GM20431 (cell line): ENCODE data around the gene ZNRD2.

Source experiments
- in situ Hi-C: fragments of 300-500 bp; cut with MseI, MboI; formaldehyde crosslinking; loops from one replicate; pipeline ENCODE4 v1.15.0; 2020; ENCODE audit warnings: low sequenced_read_pairs; ENCODE audit not compliant: unreplicated experiment

Gene ZNRD2

DNA sequence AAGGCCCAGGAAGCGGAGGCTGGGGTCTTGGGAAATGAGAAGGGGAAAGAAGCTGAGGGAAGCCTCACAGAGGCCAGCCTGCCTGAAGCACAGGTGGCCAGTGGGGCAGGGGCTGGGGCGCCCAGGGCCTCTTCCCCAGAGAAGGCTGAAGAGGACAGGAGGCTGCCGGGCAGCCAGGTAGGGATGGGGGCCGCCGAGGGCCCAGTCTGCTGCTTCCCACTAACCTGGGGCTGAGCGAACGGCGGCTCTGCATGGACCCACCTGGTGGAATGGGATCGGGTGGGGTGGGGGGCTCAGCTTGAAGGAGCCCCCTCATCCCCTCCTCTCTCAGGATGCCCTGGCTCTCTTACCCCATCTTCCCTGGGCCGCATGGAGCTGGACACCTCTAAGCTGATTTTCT, 13.3 kb downstream of the ZNRD2 start:
- in situ Hi-C loops = no loop called here

DNA sequence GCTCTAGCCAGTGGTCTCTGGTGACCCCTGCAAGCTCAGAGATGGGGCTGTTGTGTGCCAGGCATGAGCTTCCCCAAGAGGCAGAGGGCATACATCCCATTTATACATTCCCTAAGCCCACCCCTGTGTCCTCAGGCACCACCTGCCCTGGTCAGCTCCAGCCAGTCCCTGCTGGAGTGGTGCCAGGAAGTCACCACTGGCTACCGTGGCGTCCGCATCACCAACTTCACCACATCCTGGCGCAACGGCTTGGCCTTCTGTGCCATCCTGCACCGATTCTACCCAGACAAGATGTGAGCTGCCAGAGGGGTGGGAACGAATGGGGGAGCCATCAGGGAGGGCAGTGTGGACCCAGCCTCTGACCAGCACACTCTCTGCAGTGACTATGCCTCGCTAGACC, 13.8 kb downstream of the ZNRD2 start:
- in situ Hi-C loops = no loop called here

DNA sequence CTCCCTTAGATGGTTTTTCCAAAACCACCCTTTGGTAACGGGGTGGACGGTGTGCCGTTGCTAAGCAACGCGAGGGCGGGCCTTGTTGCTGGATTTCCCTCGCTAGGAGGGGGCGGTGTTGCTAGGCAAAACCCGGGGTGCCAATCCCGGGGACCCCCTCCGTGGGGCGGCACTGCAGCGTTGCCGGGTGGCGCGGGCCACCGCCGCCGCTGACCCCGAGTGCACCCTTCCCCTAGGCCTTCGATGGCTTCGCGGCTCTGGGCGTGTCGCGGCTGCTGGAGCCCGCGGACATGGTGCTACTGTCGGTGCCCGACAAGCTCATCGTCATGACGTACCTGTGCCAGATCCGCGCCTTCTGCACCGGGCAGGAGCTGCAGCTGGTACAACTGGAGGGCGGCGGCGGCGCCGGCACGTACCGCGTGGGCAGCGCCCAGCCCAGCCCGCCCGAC, 14.5 kb downstream of the ZNRD2 start:
- in situ Hi-C loops = no loop called here

DNA sequence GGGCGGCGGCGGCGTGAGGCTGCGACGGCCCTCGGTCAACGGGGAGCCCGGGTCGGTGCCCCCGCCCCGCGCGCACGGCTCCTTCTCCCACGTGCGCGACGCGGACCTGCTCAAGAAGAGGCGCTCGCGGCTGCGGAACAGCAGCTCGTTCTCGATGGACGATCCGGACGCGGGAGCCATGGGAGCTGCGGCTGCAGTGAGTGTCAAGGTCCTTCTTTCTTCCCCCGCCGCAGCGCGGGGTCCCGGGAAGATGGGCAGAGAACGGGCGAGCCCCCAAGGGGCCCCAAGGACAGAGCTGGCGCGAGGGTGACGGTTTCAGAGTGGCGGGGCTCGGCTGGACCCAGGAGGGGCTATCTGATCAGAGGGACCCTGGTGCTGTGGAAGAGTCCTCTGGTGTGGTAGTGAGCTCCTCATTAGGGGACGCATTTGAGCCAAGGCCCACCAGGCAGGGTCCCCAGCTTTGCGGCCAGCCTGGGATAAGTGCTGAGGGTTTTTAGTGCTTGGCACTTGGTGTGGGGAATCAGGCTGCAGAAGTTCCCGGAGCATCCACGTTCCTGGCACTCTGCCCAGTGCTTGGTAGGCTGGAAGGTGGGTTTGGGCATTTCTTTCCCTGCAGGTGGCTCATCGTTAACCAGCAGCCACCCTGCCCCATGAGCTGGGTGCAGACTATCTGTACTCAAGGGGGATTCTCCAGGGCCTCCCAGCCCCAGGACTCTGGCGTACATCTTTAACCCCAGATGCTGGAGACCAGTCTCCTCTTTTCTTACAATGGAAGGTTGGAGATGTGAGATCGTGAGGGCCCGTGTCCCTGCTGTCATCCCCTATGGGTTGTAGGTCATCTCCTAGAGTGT, 15.3 kb downstream of the ZNRD2 start:
- in situ Hi-C loops = no loop called here

DNA sequence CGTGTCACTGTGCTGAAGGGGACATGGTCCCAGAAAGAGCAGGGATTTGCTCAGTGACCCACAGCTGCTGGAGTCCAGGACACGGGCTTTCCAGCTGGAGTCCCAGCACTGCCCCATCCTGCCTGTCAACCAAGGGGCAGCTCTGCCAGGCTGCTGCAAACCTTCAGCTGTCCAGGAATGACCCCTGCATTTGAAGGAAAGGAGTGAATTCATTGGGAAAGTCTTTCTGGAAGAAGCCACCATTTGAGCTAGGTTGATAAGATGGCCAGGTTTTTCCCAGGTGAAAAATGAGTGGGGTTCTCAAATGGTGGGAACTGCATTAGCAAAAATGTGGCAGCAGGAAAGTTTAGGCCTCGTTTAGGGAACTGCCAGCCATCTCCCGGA, 16.0 kb downstream of the ZNRD2 start:
- in situ Hi-C loops = no loop called here

DNA sequence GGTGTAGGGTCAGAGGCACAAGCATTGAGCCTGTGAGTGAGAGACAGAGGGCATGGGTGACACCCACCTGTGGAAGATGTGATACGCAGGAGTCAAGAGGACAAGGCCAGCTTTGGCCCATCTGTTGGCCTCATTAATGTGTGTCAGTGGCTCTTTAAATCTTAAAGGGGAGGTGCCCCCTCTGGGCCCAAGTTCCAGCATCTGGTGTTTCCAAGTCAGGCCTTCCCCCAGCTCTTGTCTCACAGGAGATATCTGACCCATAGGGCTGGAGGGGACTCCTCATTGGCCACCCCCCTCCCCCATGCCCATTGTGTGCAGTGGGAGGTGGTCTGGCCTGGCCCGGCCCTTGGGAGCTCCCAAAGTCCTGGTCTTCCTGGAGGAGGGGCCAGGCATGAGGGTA, 16.4 kb downstream of the ZNRD2 start:
- in situ Hi-C loops = no loop called here

DNA sequence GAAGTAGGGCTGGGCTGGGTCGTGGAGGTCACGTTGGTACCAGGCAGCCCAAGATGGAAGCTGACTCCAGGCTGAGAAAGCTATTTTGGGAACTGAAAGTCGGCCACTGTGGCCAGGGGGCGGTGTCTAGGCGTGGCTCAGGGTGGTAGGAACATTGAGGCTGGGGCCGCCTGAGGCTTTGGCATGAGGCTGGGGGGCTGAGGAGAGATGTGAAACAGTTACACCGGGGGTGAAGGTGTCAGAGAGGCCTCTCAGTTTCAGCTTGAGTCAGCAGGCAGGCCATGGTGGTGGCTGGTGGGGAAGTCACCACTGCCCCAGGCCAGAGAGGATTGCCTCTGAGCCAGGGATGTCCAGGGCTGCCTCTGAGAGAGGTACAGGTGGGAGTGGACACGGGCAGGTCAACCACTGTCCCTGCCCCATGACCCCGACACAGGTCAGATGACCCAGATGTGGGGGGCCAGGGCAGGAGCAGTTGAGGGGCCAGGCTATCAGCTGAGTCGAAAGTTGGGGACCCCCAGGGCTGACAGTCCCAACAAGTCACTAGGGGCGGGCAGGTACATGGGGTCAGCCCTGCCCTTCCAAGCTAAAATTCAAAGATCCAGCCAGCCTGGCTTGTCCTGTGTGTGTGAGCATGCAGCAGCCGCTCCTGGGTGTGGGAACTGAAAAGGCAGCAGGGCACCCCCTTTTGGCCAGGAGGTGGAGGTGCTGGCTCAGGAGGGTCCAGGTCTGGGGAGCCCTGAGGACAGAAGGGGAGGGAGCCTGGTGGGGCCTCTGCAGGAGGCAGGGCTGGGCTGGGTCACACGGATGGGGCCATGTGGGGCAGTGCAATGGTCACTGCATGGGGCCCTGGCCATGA, 18.1 kb downstream of the ZNRD2 start:
- in situ Hi-C loops = no loop called here

DNA sequence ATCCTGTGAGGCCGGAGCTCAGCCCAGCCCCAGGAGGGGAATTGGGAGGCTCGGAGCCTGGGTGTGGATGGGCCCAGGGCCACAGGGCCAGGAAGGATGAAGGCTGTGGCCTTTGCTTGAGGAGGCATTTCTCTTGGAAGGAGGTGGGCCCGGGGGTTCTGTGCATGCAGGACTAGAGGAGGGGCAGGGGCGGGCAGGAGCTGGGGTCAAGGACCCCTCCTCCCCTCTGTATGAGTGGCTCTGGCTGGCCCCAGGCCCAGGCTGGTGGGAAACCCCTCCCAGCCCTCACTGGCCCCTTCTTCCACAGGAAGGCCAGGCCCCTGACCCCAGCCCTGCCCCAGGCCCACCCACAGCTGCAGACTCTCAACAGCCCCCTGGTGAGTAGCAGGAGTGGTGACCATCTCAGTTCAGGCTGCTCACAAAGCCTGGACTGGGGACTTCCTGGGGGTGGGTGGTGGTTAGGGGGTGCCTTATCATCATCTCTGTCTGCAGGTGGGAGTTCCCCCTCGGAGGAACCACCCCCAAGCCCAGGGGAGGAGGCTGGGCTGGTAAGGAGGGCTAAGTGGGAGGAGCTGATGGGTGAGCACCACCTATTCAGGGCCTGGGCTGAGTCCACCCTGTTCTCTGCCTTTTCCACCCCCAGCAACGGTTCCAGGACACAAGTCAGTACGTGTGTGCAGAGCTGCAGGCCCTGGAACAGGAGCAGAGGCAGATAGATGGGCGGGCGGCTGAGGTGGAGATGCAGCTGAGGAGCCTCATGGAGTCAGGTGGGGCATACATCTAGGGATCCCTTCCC, 19.4 kb downstream of the ZNRD2 start:
- in situ Hi-C loops = no loop called here

DNA sequence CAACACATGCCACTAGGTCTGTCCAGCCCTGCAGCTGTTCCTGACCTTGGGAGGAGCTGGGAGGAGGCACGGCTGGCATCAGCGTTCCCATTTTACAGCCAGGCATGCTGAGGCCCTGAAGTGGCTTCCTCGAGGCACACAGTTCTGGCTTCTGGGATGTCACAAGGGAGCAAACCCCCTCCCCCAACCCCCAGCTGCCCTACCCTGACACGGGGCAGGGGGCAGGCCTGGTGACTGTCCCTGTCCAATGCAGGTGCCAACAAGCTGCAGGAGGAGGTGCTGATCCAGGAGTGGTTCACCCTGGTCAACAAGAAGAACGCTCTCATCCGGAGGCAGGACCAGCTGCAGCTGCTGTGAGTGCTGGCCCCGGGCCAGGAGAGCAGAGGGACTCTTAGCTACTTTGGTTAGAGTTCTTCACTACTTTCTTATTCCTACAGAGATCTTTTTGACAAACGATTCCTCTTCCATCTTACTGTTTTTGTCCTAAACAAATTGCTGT, 20.0 kb downstream of the ZNRD2 start:
- in situ Hi-C loops = no loop called here

DNA sequence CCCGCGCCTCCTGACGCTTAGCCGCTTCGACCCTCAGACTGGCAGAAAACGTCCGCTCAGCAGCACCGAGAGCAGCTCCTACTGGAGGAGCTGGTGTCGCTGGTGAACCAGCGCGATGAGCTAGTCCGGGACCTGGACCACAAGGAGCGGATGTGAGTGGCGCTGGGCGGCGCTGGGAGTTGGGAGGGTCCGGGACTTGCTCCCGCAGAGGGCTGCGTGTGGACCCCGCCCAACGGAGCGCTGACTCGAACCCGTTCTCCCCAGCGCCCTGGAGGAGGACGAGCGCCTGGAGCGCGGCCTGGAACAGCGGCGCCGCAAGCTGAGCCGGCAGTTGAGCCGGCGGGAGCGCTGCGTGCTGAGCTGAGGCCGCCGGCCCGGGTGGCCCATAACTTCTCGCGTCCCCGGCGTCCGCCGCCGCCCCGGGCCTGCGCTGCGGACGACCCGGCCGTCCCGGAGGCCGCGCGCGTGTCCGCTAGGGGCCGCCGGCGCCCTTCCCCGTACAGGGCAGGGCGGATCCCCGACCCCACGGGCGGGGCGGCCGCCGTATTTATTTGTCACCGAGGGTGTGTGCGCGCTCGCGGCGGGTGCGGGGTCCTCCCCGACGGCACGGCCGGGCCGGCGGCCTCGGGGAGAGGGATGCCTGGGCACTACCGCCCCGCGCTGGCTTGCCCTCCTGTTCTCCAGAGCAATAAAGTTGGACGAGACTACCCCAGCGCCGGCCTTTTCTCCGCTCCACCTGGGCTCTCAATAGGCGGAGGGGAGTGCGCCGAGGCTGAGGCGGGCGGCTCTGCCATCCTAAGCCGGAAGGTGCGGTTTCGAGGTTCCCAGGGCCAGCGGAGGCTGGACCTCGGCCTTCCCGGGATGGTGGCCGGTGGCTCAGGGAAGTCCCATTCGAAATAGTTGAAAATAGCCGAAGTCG, 21.9 kb downstream of the ZNRD2 start:
- in situ Hi-C loops = no loop called here

DNA sequence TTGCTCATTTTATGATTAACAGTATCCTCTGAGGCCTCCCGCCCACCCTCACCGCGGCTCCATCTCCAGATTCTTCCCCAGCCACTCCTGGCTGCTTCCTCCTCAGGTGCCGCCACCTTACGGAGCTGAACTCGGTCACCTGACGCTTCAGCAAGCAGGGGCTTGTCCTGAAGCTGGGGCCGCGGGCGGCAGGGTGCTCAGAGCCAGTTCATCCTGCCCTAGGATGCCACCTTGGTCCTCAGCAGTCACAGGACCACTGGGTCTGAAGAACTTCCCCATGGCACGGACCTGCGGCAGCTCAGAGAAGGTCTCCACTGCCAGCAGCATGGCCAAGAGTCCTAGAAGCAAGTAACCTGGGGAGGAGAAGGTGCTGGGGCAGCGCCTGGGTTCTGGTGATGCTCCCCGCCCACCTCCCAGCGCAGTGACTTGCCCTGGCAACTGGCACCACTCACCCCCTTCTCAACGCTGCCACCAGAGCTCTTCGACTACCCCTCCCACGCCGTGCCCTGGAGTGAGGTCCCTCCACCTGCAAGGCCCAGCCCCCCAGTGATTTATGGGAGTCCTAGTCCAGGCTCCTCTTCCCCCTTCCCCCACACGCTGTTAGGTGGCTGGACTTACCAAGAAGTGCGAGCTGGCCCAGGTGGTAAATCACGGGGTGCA, 22.7 kb downstream of the ZNRD2 start:
- in situ Hi-C loops = no loop called here

DNA sequence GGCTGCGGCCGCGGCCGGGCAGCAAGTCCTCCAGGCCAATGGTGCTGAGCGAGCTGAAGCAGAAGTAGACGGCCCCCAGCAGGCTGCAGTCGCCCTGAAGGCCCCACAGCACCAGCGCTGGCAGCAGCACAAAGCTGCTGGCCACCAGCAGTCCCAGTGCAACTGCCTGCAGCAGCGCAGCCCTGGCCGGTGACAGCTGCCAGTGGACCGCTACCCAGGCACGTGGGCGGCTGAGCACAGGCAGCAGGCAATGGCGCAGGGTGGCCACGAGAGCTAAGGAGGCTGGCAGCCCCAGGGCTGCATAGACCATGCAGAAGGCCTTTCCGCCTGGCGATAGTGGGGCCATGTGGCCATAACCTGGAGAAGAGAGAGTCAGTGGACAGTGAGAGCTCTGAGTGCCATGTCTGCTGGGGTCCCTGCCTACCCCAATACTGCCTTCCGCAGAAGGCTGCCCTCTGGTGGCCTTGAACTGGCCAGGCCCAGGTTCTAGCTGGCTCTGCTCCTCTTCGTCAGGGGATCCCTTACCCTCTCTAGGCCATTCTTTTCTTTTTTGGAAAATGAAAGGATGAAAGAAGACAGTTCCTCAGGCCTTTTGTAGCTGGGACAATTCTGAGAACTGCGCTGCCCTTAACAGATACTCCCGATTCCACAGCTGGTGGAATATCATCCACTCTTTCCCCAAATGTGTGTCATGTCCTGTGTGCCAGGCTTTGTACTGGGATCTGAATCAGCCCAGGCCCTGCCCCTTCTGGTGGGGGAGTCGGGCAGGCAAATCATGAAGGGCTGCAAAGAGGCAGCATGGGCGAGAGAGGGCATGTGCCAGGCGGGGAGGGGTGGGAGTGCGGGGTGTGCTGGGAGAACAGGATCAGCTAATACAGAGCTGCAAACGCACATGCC, 23.5 kb downstream of the ZNRD2 start:
- in situ Hi-C loops = no loop called here

DNA sequence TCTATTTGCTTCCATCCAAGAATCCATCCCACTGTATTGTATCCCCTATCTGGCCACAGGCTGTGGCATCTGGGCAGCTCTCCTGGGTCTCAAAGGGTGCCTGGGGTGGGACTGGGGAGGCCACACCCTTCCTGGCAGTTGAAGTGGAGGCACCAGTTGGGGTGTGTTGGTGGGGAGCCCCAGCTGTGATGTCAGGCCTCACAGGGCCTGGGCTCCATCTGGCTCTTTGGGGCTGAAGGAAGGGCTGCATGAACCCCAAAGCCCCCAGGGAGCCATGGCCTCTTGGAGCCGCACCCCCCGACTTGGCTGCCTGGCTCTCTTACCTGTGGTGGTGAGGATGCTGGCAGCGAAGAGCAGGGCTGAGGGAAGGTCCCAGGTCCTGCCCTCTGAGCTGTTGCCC, 24.9 kb downstream of the ZNRD2 start:
- in situ Hi-C loops = no loop called here

DNA sequence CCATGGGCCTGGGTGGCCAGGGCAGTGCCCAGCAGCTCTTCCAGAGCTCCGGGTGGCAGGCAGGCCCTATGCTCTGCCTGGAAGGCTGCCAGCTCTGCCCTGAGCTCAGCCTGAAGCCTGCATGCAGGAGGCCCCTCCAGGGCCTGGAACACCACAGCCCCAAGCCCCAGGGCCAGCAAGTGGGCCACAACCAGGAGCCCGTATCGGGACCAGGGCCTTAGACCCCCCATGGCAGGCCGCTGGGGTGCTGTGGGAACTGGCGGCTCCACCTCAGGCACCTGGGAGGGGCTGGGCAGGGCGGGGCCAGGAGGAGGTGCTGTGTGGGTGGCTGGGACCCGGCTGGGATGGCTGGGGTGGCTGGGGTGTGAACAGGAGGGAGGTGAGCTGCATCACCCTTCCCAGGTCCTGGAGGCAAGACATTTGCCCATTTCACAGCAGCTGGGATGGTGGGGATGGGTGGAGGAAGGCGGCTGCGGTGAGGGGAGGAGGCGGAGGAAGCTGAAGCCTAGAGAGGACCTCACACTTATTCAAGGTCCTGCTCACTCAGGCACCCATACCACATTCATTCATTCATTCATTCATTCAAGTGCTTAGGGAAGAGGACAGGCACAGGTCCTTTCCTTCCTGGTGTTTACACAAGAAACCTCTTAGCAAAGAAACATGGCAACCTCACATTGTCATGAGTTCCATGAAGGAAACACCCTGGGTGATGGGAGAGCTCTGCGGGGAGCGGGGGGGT, 25.4 kb downstream of the ZNRD2 start, which contains the start of gene KCNK7:
TSS of gene KCNK7 (minus strand) at position 258 of the 739 bp plus-strand sequence. CDS start at position 230, 28 bp downstream.
- in situ Hi-C loops = no loop called here

DNA sequence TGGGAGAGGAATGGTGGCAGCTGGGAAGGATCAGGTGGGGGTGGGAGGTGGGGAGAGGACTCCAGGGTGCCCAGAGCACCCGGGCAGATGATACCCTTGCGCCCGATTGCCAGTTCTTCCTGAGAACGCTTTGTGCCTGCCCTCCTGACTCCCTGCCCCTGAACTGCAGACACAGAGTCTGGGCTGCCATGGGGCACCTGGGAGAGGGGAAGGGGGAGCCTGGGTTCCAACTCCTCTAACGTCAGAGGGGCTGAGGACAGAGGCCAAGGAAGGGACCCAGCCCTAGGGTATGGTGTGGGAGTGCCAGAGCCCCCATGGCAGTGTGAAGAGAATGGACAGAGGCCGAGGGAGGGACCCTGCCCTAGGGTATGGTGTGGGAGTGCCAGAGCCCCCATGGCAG, 26.2 kb downstream of the ZNRD2 start:
- in situ Hi-C loops = no loop called here

DNA sequence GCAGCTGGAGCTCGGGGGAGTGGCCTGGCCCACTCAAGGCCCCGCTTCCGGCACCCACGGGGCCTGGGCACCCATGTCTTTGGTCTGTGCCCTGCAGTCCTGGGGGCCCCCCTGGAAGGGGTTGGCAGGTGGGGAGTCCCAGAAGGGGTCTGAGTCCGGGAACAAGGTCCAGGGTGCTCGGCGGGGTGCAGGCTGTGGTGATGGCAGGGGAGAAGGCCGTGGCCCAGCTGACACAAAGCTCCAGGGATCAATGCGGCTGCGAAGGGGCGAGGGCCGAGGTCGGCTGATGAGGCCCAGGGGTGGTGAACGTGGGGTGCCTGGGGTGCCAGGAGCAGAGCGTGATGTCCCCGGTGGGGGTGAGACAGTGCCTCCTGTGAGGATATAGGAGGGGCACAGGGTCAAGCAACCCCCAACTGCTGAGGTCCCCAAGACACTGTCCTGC, 28.0 kb downstream of the ZNRD2 start:
- in situ Hi-C loops = no loop called here
